ENCODE data around the gene DIPK1B. TPM values are rescaled to one million over a fixed set of nuclear protein-coding genes. Genes with fewer than 3 reads are reported as not detected.

DIPK1B gene
- total and polyA plus RNA-seq, 2 donors (not counting 3 experiments of a cell fraction or from before 2014, with no cell fraction given), result 253 to 441 TPM

GRCh38 chr9:136759436-136760325 lies 47.3 kb downstream of the DIPK1B start:
- no TSS peak for BruUV-seq (replicated peaks)
- H3K27me3 ChIP-seq (ENCODE audit: control insufficient read depth in 2 of 2, insufficient read depth in 2 of 2, low read length in 2 of 2), result no peaks in the 10 kb centered on the region

More at GRCh38 chr9:136759436-136760325, 47.3 kb downstream of the DIPK1B start:
- no peaks in the 10 kb centered on the region for H3K36me3 ChIP-seq (ENCODE audit: control insufficient read depth in 2 of 2, extremely low read depth in 1 of 2, insufficient read depth in 2 of 2, low read length in 2 of 2)
- H3K4me1 ChIP-seq (ENCODE audit: control insufficient read depth, extremely low read depth, insufficient read depth, low read length), result no peaks in the 10 kb centered on the region
- no peak overlapping the region for H3K9ac ChIP-seq (replicated peaks; ENCODE audit: extremely low read depth, insufficient read depth, low read length)
- no peak for FAIRE-seq
- TF ChIP-seq POLR2A (IDR thresholded peaks at IDR 0.05; ENCODE audit: low read depth, low read length), result no peak
- TF ChIP-seq POLR2AphosphoS5 (IDR thresholded peaks at IDR 0.05; ENCODE audit: insufficient read depth, low read depth, low read length), result no peak
- TF ChIP-seq, protein P1, sequence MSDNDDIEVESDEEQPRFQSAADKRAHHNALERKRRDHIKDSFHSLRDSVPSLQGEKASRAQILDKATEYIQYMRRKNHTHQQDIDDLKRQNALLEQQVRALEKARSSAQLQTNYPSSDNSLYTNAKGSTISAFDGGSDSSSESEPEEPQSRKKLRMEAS (IDR thresholded peaks at IDR 0.05; ENCODE audit: insufficient read depth, insufficient read length), result no peak
- no peak for TF ChIP-seq FOS (IDR thresholded peaks at IDR 0.05; ENCODE audit: borderline replicate concordance, insufficient read depth, low read length)
- TF ChIP-seq EZH2 (IDR thresholded peaks at IDR 0.05; ENCODE audit: borderline replicate concordance, low read depth, low read length, severe bottlenecking), result no peak
- no peak for TF ChIP-seq JUN (IDR thresholded peaks at IDR 0.05; ENCODE audit: borderline replicate concordance, insufficient read depth, insufficient read length, low read depth)
- no peak for TF ChIP-seq GATA2 (IDR thresholded peaks at IDR 0.05; ENCODE audit: insufficient read depth, insufficient read length, low read depth, low read length)
- no peak for TF ChIP-seq MYC (IDR thresholded peaks at IDR 0.05; ENCODE audit: low read depth, low read length)
- TF ChIP-seq, protein P2, sequence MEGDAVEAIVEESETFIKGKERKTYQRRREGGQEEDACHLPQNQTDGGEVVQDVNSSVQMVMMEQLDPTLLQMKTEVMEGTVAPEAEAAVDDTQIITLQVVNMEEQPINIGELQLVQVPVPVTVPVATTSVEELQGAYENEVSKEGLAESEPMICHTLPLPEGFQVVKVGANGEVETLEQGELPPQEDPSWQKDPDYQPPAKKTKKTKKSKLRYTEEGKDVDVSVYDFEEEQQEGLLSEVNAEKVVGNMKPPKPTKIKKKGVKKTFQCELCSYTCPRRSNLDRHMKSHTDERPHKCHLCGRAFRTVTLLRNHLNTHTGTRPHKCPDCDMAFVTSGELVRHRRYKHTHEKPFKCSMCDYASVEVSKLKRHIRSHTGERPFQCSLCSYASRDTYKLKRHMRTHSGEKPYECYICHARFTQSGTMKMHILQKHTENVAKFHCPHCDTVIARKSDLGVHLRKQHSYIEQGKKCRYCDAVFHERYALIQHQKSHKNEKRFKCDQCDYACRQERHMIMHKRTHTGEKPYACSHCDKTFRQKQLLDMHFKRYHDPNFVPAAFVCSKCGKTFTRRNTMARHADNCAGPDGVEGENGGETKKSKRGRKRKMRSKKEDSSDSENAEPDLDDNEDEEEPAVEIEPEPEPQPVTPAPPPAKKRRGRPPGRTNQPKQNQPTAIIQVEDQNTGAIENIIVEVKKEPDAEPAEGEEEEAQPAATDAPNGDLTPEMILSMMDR (IDR thresholded peaks at IDR 0.05; ENCODE audit: extremely low read depth in 1 of 2, insufficient read depth in 1 of 2, low read depth in 1 of 2, low read length in 2 of 2), result no peak
- no peaks in the 10 kb centered on the region for H3K79me2 ChIP-seq (ENCODE audit: control insufficient read depth, insufficient read depth, low read length)
- ChIA-PET POLR2A (no interaction called here), CTCF (interaction anchor here (1.1 to 2.1 kb wide), 3 partner anchors 9 to 31 kb away, joined by 3 to 7 read pairs (median 5); partner anchors contain the start of genes LCN10 and TMEM141)
- DNase-seq (ENCODE audit: low read depth, low spot score), result no peak
- dilution Hi-C loops (cut with MboI; ENCODE audit: extremely low pct_ligation_motif_present, low sequenced_read_pairs), result no loop called here
- no peak overlapping the region for H3K4me2 ChIP-seq (ENCODE audit: insufficient read depth, low read length)
- no peak overlapping the region for H2AFZ ChIP-seq (ENCODE audit: low read depth, low read length)
- intact Hi-C loops (cut with micrococcal nuclease), result no loop called here
- H3K9me3 ChIP-seq (replicated peaks; ENCODE audit: control insufficient read depth, insufficient read depth, low read length), result no peaks in the 10 kb centered on the region
- H3K9me1 ChIP-seq (replicated peaks; ENCODE audit: control insufficient read depth, extremely low read depth, insufficient read depth, low read length), result no peaks in the 10 kb centered on the region
- H3K27ac ChIP-seq (ENCODE audit: insufficient read depth, low read depth, low read length), result no peak overlapping the region
- H3K4me3 ChIP-seq (replicated peaks in 1 of 3; ENCODE audit: insufficient read depth in 1 of 3, low read depth in 1 of 3, low read length in 3 of 3), result no peak overlapping the region
- H4K20me1 ChIP-seq (replicated peaks; ENCODE audit: control insufficient read depth, extremely low read depth, insufficient read depth, low read length), result no peaks in the 10 kb centered on the region
